DOHH2 (cell line): ENCODE data around the gene SH3D19.

Source experiments
- H3F3A ChIP-seq: fragments of 200-600 bp; sonication (generic), shearing (Covaris generic); 2 replicates; pipeline ENCODE4 v1.6.0; 2016; ENCODE audit warnings: antibody characterized with exemption, mild to moderate bottlenecking; ENCODE audit not compliant: control insufficient read depth, insufficient read depth
- H3K27ac ChIP-seq: fragments of 200-600 bp; sonication (generic); 2 replicates; pipeline ENCODE4 v1.5.1; 2014; ENCODE audit warnings: low read depth, mild to moderate bottlenecking, low read length, moderate library complexity
- H3K27me3 ChIP-seq: fragments of 200-600 bp; sonication (generic); 2 replicates; pipeline ENCODE4 v1.6.1; 2014; ENCODE audit warnings: mild to moderate bottlenecking, low read length, mixed read lengths; ENCODE audit not compliant: control insufficient read depth
- H3K36me3 ChIP-seq: fragments of 200-600 bp; sonication (generic); 2 replicates; pipeline ENCODE4 v1.6.1; 2014; ENCODE audit warnings: mild to moderate bottlenecking, low read length, moderate library complexity, mixed read lengths; ENCODE audit not compliant: control insufficient read depth
- H3K4me1 ChIP-seq: fragments of 200-600 bp; sonication (generic); 2 replicates; pipeline ENCODE4 v1.6.1; 2014; ENCODE audit warnings: mild to moderate bottlenecking, low read length, mixed read lengths; ENCODE audit not compliant: control insufficient read depth
- H3K4me2 ChIP-seq: fragments of 200-600 bp; sonication (generic); 2 replicates; pipeline ENCODE4 v1.6.0; 2014; ENCODE audit warnings: mild to moderate bottlenecking, low read length, moderate library complexity
- H3K4me3 ChIP-seq: fragments of 200-600 bp; sonication (generic); 2 replicates; pipeline ENCODE4 v1.5.1; 2014; ENCODE audit warnings: mild to moderate bottlenecking, low read length, mixed read lengths
- H3K79me2 ChIP-seq: fragments of 200-600 bp; sonication (generic); 2 replicates; pipeline ENCODE4 v1.6.1; 2014; ENCODE audit warnings: mild to moderate bottlenecking, low read length, mixed read lengths; ENCODE audit not compliant: control insufficient read depth
- H3K9me2 ChIP-seq: fragments of 200-600 bp; sonication (generic); replicated peaks from 2 replicates; pipeline ENCODE4 v1.6.1; 2014; ENCODE audit warnings: mild to moderate bottlenecking, low read length, mixed read lengths; ENCODE audit not compliant: control insufficient read depth
- H3K9me3 ChIP-seq: fragments of 200-600 bp; sonication (generic); 2 replicates; pipeline ENCODE4 v1.6.1; 2014; ENCODE audit warnings: antibody characterized with exemption, low read length, mixed read lengths; ENCODE audit not compliant: control insufficient read depth, insufficient read depth
- H4K20me1 ChIP-seq: fragments of 200-600 bp; sonication (generic); 2 replicates; pipeline ENCODE4 v1.6.0; 2014; ENCODE audit warnings: low read depth, mild to moderate bottlenecking, antibody characterized with exemption, low read length, moderate library complexity; ENCODE audit not compliant: control insufficient read depth, insufficient read depth
- CTCF ChIP-seq: fragments of 200-600 bp; sonication (generic); IDR thresholded peaks from one replicate; pipeline ENCODE4 v1.5.1; 2014; ENCODE audit warnings: antibody characterized with exemption, mild to moderate bottlenecking, low read depth, low read length; ENCODE audit not compliant: poor library complexity, severe bottlenecking
- EZH2phosphoT487 ChIP-seq: fragments of 200-600 bp; sonication (generic); IDR thresholded peaks from 2 replicates; pipeline ENCODE4 v1.6.1; 2017; ENCODE audit warnings: borderline replicate concordance, mild to moderate bottlenecking, antibody characterized with exemption, low read length, moderate library complexity, mixed read lengths

Gene SH3D19

DNA sequence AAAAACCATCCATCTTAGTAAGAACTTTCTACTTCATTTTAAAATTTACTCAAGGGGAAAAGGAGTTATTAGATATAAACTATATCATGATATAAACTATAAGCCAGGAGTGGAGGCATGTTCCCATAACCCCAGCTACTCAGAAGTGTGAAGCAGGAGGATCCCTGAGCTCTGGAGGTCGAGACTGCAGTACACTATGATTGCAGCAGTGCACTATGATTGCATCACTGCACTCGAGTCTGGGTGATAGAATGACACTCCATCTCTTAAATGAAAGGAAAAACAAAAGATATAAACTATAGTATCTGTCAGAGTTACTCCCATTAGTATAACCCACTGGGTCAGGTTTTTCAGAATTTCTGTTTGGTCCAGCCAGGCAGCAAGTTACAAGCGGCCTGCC is 178.4 kb downstream of the SH3D19 start:
- Histone ChIP-seq H3K4me2 (no peak overlapping the region), H3K36me3 (no peaks in the 10 kb centered on the region), H4K20me1 (no peaks in the 10 kb centered on the region), H3K27me3 (no peaks in the 10 kb centered on the region), H3K27ac (no peak overlapping the region), H3F3A (no peaks in the 10 kb centered on the region), H3K4me3 (no peak overlapping the region), H3K9me2 (no peaks in the 10 kb centered on the region), H3K9me3 (no peaks in the 10 kb centered on the region), H3K4me1 (no peaks in the 10 kb centered on the region), H3K79me2 (no peaks in the 10 kb centered on the region)
- no peak for TF ChIP-seq EZH2phosphoT487

- Histone ChIP-seq H3K9me3 (no peaks in the 10 kb centered on the region), H3K4me2 (no peak overlapping the region), H3K79me2 (no peaks in the 10 kb centered on the region), H3K4me3 (no peak overlapping the region), H3K36me3 (no peaks in the 10 kb centered on the region), H4K20me1 (no peaks in the 10 kb centered on the region), H3F3A (no peaks in the 10 kb centered on the region), H3K9me2 (no peaks in the 10 kb centered on the region), H3K27ac (no peak overlapping the region), H3K27me3 (no peaks in the 10 kb centered on the region), H3K4me1 (no peaks in the 10 kb centered on the region)
- TF ChIP-seq CTCF: no peak
- no peak for TF ChIP-seq EZH2phosphoT487
Observed at GRCh38 chr4:151144329-151145072, 180.9 kb downstream of the SH3D19 start.

DNA sequence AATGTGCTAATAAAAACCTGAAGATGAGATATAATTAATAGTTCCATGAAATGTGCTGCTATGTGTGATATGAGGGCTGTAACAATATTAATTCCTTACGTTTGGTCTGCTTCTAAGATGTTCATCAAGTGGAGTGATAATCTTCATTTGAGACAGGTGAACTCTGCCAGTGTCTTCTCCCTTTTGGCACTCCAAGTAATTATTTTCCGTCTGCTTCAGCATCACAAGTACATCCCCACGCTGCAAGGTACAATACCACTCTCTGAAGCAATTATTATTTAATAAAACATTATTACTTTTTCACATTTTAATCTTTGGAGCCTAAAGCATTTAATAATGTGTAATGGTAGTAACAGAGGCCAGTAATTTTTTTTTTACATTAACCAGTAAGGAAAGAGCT is 181.6 kb downstream of the SH3D19 start:
- Histone ChIP-seq H3K9me2 (no peaks in the 10 kb centered on the region), H3K4me2 (no peak overlapping the region), H3K27me3 (no peaks in the 10 kb centered on the region), H3K4me1 (no peaks in the 10 kb centered on the region), H3K9me3 (no peaks in the 10 kb centered on the region), H3K4me3 (no peak overlapping the region), H3K79me2 (no peaks in the 10 kb centered on the region), H4K20me1 (no peaks in the 10 kb centered on the region), H3K36me3 (no peaks in the 10 kb centered on the region), H3F3A (no peaks in the 10 kb centered on the region), H3K27ac (no peak overlapping the region)
- TF ChIP-seq EZH2phosphoT487: no peak
- TF ChIP-seq CTCF: no peak

DNA sequence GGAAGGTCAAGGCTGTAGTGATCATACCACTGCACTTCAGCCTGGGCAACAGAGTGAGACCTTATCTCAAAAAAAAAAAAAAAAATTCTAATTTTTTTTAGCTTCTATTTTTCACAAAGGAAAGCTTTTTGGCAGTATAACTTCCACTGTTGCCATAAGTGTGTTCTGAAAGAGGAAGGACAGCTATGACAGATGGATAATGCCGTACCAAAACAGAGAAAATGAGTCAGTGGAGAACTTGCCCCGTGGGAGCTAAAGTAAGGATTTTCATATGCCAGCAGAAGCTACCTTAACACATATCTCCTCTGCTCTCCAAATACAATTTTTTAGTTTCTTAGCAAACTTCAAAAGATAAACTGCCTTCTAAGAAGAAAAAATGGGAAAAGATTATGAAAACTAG is 182.2 kb downstream of the SH3D19 start:
- H3K9me2 ChIP-seq: no peaks in the 10 kb centered on the region
- H3K9me3 ChIP-seq: no peaks in the 10 kb centered on the region
- H3K4me2 ChIP-seq: no peak overlapping the region
- H3K79me2 ChIP-seq: no peaks in the 10 kb centered on the region
- no peaks in the 10 kb centered on the region for H4K20me1 ChIP-seq
- H3K4me1 ChIP-seq: no peaks in the 10 kb centered on the region
- H3F3A ChIP-seq: no peaks in the 10 kb centered on the region
- no peak overlapping the region for H3K4me3 ChIP-seq
- H3K36me3 ChIP-seq: no peaks in the 10 kb centered on the region
- TF ChIP-seq CTCF (no peak), EZH2phosphoT487 (no peak)
- H3K27me3 ChIP-seq: no peaks in the 10 kb centered on the region
- H3K27ac ChIP-seq: no peak overlapping the region
